ENCODE data around the gene RRAS2. TPM values are rescaled to one million over a fixed set of nuclear protein-coding genes. Genes with fewer than 3 reads are reported as not detected.

The RRAS2 gene
- total and polyA plus RNA-seq, 2 of the 4 experiments (the other 2 are of a cell fraction), result 85.5 to 106 TPM

GRCh38 chr11:14240221-14240620 is 118.8 kb downstream of the RRAS2 start:
- no peak overlapping the region for H2AK5ac ChIP-seq (ENCODE audit: low read depth, low read length)
- ChIA-PET CTCF (no interaction called here), POLR2A (ENCODE audit: unreplicated experiment) (no interaction called here)
- H3K14ac ChIP-seq (replicated peaks; ENCODE audit: low read depth, low read length), result no peak overlapping the region
- TF ChIP-seq FOS (IDR thresholded peaks at IDR 0.05; ENCODE audit: low read depth, low read length) (no peak), MAZ (IDR thresholded peaks at IDR 0.05; ENCODE audit: borderline replicate concordance, low read depth, low read length) (no peak), USF2 (IDR thresholded peaks at IDR 0.05; ENCODE audit: low read depth, low read length) (no peak)
- H3K36me3 ChIP-seq (ENCODE audit: control insufficient read depth, insufficient read depth, low read length), result no peaks in the 10 kb centered on the region
- H3K4me2 ChIP-seq (ENCODE audit: low read depth, low read length), result no peak overlapping the region
- H3K4ac ChIP-seq (ENCODE audit: low read depth, low read length), result no peak overlapping the region
- H4K20me1 ChIP-seq (ENCODE audit: insufficient read depth, low read length), result no peaks in the 10 kb centered on the region
- no peaks in the 10 kb centered on the region for H3K79me1 ChIP-seq (ENCODE audit: low read depth in 1 of 2, low read length in 2 of 2)
- H3K18ac ChIP-seq (ENCODE audit: low read depth, low read length), result no peak overlapping the region
- H3K9ac ChIP-seq (ENCODE audit: low read depth, low read length), result no peak overlapping the region
- no peak overlapping the region for H3K27ac ChIP-seq (ENCODE audit: insufficient read depth, low read length)
- no peak overlapping the region for H3K56ac ChIP-seq (ENCODE audit: extremely low read depth, insufficient read depth, low read length)
- in situ Hi-C loops (cut with MboI; ENCODE audit: low sequenced_read_pairs) (loop anchor here (10.0 kb wide), 1 partner anchor 465 kb away; no protein-coding TSS in a partner anchor), intact Hi-C loops (cut with micrococcal nuclease) (no loop called here), dilution Hi-C loops (cut with HindIII; ENCODE audit: low sequenced_read_pairs, unreplicated experiment) (no loop called here)
- no peak overlapping the region for H4K8ac ChIP-seq (ENCODE audit: low read depth in 2 of 2, low read length in 2 of 2)
- DNase-seq (no peak), ATAC-seq (ENCODE audit: low read depth) (no peak)
- H2BK120ac ChIP-seq (ENCODE audit: low read depth, low read length), result no peak overlapping the region
- no TSS peak for BruUV-seq (replicated peaks)
- no peaks in the 10 kb centered on the region for H3K4me1 ChIP-seq (ENCODE audit: control insufficient read depth, insufficient read depth, low read length)
- no peak overlapping the region for H3K23ac ChIP-seq (ENCODE audit: low read depth, low read length)
- no peak overlapping the region for H2AFZ ChIP-seq (replicated peaks; ENCODE audit: low read length, poor library complexity)
- no peaks in the 10 kb centered on the region for H3K9me3 ChIP-seq (ENCODE audit: control insufficient read depth, insufficient read depth, low read length)
- H3K4me3 ChIP-seq (ENCODE audit: insufficient read depth, low read depth, low read length), result no peak overlapping the region
- no peak overlapping the region for H2BK5ac ChIP-seq (ENCODE audit: low read depth, low read length, poor library complexity, severe bottlenecking)
- H4K91ac ChIP-seq (ENCODE audit: insufficient read depth, low read depth, low read length), result no peak overlapping the region
- no peaks in the 10 kb centered on the region for H3K9me1 ChIP-seq (ENCODE audit: insufficient read depth, low read length)
- no peak overlapping the region for H2AK9ac ChIP-seq (replicated peaks; ENCODE audit: low read depth, low read length, poor library complexity)
- H2BK20ac ChIP-seq (ENCODE audit: low read depth, low read length), result no peak overlapping the region
- no peak overlapping the region for H4K5ac ChIP-seq (ENCODE audit: low read depth, low read length)
- peaks cover 24% of the 10 kb centered on the region for H3K27me3 ChIP-seq (ENCODE audit: control insufficient read depth, insufficient read depth, low read length)
- no peak overlapping the region for H2BK15ac ChIP-seq (ENCODE audit: low read depth, low read length)
